GM10266 (cell line): ENCODE measurements around the gene ZNF407.
"Not testable (repeated sequence)": the region's sequence is repeated elsewhere in the genome, so short reads cannot be mapped to it uniquely, and the experiment has no call there.

Source experiments
- DNase-seq: peaks from one replicate; pipeline ENCODE4 v3.0.0; 2012; ENCODE audit errors: extremely low spot score
- TF ChIP-seq, protein P1 (sequence below): IDR thresholded peaks from 2 replicates; pipeline ENCODE4 v1.5.1; 2012; ENCODE audit warnings: mild to moderate bottlenecking, low read depth; ENCODE audit not compliant: control insufficient read depth, insufficient read depth; ENCODE audit errors: missing control alignments

ZNF407 gene

DNA sequence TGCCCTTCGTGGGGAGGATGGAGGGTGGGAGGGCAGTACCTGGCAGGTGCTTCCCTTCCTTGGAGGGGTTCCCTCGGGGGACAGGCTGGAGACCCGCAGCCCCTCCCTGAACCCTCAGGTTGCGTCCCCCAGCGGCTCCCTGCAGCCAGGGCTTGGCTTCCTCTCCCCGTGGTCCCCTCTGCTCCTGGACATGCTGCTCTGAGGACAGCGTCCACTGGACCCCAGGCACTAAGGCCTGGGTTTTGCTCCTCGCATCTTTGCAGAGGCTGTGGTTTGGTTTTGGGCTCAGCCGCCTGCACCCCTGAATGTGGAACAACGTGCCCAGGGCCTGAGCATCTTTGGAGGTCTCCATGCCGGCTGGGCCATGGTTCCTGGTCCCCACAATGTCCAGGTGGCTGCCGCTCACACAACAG is 477.8 kb downstream of the ZNF407 start:
- DNase-seq = no peak
- TF ChIP-seq, protein P1, sequence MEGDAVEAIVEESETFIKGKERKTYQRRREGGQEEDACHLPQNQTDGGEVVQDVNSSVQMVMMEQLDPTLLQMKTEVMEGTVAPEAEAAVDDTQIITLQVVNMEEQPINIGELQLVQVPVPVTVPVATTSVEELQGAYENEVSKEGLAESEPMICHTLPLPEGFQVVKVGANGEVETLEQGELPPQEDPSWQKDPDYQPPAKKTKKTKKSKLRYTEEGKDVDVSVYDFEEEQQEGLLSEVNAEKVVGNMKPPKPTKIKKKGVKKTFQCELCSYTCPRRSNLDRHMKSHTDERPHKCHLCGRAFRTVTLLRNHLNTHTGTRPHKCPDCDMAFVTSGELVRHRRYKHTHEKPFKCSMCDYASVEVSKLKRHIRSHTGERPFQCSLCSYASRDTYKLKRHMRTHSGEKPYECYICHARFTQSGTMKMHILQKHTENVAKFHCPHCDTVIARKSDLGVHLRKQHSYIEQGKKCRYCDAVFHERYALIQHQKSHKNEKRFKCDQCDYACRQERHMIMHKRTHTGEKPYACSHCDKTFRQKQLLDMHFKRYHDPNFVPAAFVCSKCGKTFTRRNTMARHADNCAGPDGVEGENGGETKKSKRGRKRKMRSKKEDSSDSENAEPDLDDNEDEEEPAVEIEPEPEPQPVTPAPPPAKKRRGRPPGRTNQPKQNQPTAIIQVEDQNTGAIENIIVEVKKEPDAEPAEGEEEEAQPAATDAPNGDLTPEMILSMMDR = no peak

DNA sequence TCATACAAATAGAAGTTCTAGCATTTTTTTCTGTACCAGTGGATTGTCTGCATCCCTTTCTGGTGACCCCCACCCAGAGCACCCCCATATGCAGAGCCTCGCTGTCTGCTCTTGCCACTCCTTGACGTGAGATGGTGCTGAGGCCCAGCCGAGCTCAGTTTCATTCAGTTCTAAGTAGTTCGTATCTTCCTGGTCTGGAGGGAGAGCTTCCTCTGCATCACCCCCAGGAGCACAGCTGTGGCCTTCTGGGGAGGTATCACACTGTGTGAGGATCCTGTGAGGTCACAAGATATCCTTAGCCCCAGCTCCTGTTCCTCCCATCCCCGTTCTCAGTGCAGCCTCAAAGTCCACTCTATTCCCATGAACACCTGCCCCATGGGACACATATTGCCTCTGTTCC is 478.6 kb downstream of the ZNF407 start:
- TF ChIP-seq, protein P1 = no peak
- no peak for DNase-seq

DNA sequence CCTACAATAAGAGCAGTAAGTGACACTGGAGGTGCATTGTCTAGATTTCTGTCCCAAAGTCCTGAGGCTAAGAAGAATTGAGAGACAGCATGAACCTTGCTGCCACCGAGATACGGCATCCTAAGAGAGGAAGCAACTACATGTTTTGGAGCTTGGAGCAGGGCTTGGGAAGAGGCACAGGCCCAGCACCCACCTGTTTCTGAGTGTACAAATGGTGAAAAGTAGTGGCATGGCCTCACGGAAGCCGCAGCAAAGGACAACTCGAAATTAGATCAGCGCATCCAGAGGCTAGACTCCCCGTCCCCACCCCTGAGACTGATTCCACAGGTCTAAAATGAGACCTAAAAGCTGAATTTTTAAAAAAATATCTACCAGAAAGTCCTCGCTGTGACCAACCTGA is 483.8 kb downstream of the ZNF407 start:
- DNase-seq = no peak
- TF ChIP-seq, protein P1 = no peak

DNA sequence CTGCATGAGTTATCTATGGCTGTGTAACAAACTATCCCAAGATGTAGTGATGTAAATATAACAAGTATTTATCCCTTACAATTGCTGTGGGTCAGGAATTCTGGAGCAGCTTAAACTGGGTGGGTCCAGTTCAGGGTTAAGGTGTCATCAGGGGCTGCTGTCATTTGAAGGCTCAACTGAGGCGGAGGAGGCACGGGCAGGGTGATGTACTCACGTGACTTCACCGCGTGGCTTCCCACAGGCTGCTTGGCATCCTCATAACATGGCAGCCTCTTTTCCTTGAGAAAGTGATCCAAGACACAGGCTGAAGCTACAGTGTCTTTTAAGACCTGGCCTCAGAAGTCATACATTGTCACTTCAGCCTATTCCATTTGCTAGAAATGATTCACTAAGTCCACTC is 485.5 kb downstream of the ZNF407 start:
- TF ChIP-seq, protein P1 = no peak
- no peak for DNase-seq

DNA sequence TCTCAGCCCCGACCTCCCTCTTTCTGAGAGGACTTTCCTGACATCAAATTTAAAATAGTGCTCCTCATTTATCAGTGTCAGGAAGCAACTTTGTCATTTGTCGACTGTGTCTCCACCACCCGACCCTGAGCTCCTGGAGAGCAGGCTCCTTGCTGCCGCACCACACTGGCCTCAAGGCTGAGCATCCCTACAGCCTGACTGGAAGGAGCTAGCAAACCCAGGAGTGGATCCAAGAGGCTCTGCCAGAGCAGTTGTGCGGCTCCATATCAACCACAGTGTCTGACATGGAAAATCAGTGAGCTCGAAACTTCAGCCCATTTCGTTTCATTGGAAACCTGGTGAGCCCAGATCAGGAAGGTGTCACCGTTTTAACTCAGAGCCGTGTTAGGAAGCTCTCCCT is 486.1 kb downstream of the ZNF407 start:
- TF ChIP-seq, protein P1 = no peak
- DNase-seq = no peak

DNA sequence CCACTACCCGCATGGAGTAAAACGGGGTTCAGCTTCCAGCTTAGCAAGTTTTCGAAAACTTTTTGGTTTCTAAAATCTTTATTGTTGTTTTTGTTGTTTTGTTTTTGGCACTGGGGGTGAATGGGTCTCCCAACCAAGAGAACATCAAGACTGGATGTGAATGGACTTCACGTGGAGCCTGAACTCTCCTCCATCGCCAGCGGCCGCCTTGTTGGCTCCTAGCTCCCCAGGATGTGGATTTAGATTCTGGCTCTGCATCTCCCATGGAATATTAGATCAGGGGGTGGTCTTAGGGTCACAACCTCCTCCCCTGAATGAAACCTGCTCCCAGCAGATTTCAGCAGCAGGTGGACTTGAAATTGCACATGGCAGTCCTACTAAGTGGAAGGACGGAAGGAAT is 488.0 kb downstream of the ZNF407 start:
- DNase-seq = not testable (repeated sequence)

DNA sequence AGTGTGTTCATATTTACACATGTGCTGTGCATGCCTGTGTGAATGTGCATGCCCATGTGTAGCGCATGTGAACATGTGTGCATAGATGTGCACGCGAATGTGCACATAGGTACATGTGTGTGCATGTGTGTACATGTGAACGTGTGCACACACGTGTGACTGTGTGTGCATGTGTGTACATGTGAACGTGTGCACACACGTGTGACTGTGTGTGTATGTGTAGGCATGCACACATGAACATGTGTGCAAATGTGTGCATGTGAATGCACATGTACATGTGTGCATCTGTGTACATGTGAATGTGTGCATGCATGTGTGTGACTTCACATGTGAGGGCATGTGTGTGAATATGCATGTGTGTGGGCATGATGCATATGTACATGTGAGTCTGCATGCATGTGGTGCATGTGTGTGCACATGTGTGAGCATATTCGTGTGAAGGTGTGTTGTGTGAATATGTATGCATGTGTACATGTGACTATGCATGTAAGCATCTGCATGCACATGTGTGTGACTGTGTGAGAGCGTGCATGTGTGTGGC is 488.9 kb downstream of the ZNF407 start:
- TF ChIP-seq, protein P1 = no peak
- DNase-seq = no peak
